Esophagus squamous epithelium (tissue), 4 donors: ENCODE measurements around the gene CTDSPL.

Source experiments
- POLR2A ChIP-seq, 4 donors: fragments of 450-650 bp; IDR thresholded peaks; one replicate each; pipeline ENCODE4 v1.6.1; 2017; ENCODE audit warnings: antibody characterized with exemption in 4 of 4, mild to moderate bottlenecking in 4 of 4, moderate library complexity in 3 of 4
- TF ChIP-seq, protein P1 (sequence below), 6 experiments: fragments of 450-650 bp in 4 of 6; fragments of 200-600 bp in 2 of 6; sonication (generic) in 2 of 6; IDR thresholded peaks; one replicate each; pipeline ENCODE4 v1.5.1; 2016 to 2019; ENCODE audit warnings: antibody characterized with exemption in 6 of 6, mild to moderate bottlenecking in 4 of 6, moderate library complexity in 4 of 6

DNA sequence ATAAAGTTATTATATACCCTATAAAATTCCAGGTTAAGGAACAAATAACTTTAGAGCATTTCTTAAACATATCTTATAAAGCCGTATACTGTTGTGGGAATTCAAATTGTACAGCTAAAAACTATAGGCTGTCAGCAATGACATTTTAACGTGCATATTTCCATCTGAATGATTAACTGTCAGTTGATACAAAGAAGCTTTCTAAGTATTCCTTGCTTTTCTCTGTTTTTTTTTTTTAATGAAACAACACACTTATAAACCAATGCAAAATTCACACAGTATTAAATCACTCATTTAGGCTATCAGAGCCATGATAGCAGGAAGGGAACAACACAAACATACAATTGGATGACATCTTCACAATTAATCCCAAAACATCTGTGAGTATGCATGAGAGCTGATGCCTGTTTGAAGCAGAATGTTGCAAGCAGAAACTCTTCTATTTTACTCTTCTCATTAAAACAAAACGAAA, 61.9 kb downstream of the CTDSPL start:
- TF ChIP-seq, protein P1, sequence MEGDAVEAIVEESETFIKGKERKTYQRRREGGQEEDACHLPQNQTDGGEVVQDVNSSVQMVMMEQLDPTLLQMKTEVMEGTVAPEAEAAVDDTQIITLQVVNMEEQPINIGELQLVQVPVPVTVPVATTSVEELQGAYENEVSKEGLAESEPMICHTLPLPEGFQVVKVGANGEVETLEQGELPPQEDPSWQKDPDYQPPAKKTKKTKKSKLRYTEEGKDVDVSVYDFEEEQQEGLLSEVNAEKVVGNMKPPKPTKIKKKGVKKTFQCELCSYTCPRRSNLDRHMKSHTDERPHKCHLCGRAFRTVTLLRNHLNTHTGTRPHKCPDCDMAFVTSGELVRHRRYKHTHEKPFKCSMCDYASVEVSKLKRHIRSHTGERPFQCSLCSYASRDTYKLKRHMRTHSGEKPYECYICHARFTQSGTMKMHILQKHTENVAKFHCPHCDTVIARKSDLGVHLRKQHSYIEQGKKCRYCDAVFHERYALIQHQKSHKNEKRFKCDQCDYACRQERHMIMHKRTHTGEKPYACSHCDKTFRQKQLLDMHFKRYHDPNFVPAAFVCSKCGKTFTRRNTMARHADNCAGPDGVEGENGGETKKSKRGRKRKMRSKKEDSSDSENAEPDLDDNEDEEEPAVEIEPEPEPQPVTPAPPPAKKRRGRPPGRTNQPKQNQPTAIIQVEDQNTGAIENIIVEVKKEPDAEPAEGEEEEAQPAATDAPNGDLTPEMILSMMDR (IDR thresholded peaks at IDR 0.05) = no peak
- TF ChIP-seq POLR2A (IDR thresholded peaks at IDR 0.05) = no peak
